Left cardiac atrium (tissue), 4 donors: ENCODE results near the gene FGF1. TPM values are rescaled to one million over a fixed set of nuclear protein-coding genes. Genes with fewer than 3 reads are reported as not detected.

Experiments
- ATAC-seq, 2 donors: fragments of 200-7000 bp; cut with Tn5 transposase; one replicate each; pipeline ENCODE4 v1.9.1; 2020; ENCODE audit warnings: mild to moderate bottlenecking in 2 of 2, moderate library complexity in 2 of 2
- DNase-seq: peaks from one replicate; pipeline ENCODE4 v3.0.0-alpha.2; 2020
- intact Hi-C, 2 donors: fragments of 100-400 bp; cut with DNase I; formaldehyde crosslinking; loops; one replicate each; pipeline versions ENCODE4 v1.14.1 to v1.15.1; 2022 to 2023
- long read RNA-seq: library from polyadenylated mRNA; unstranded; transcript quantifications from one replicate; pipeline ENCODE4 v2.0.0, GENCODE V29; 2021
- total RNA-seq, 2 donors: library from RNA; stranded (reverse); fragmentation: NEBNext Ultra II Directional; extraction: Animal tissue kit (Norgen Biotek cat#: 25700); gene quantifications; one replicate each; pipeline ENCODE4 v1.2.1, GENCODE V29; 2021
- donor health status: DM: no; HTN: yes; CAD: no.
- donor health status: DM: no; HTN: yes; CAD: no; lungs with severe emphysema.
- donor health status: DM: yes; HTN: yes; CAD: no.
- donor health status: Dilated cardiomyopathy.

The FGF1 gene
- 10 to 100 TPM; 33.9 to 39.9 TPM for total RNA-seq
- long read RNA-seq, full-length matches to known transcripts, result 41 of 48 reads
- long read RNA-seq, partial matches to known transcripts, result 0 of 48 reads
- long read RNA-seq, other reads (novel, unspliced or antisense), result 7 of 48 reads

GRCh38 chr5:142685418-142686209 lies at the start of gene FGF1:
Gene FGF1 (minus strand): TSS chr5:142686090. CDS start chr5:142614127, 71,963 bp downstream.
- intact Hi-C loops, result no loop called here
- DNase-seq (peak; percentile 37), ATAC-seq (peak; percentile 82 to 84)

- intact Hi-C loops, result no loop called here
- ATAC-seq, result no peak
- DNase-seq, result no peak
Observed at GRCh38 chr5:142727735-142728047, 41.8 kb upstream of the FGF1 start.

GRCh38 chr5:142726188-142726731 lies 40.4 kb upstream of the FGF1 start:
- ATAC-seq (peak in 1 of 2 donors; percentile 72), DNase-seq (no peak)
- intact Hi-C loops, result no loop called here

- no peak for ATAC-seq
Observed at GRCh38 chr5:142725231-142726187, 39.6 kb upstream of the FGF1 start.

GRCh38 chr5:142724821-142725220 lies 38.9 kb upstream of the FGF1 start:
- DNase-seq (no peak), ATAC-seq (no peak)
- intact Hi-C loops, result loop anchor here in 1 of 2 donors (5.0 kb wide), 1 partner anchor 32 kb away; no protein-coding TSS in a partner anchor

More at GRCh38 chr5:142725231-142726187, 39.6 kb upstream of the FGF1 start:
- intact Hi-C loops, result no loop called here
- no peak for DNase-seq

- DNase-seq (no peak), ATAC-seq (no peak)
- intact Hi-C loops, result loop anchor here in 1 of 2 donors (5.0 kb wide), 1 partner anchor 34 kb away; no protein-coding TSS in a partner anchor
Observed at GRCh38 chr5:142722896-142723295, 37.0 kb upstream of the FGF1 start.

GRCh38 chr5:142722146-142722545 lies 36.3 kb upstream of the FGF1 start:
- DNase-seq, result no peak
- intact Hi-C loops, result loop anchor here in 1 of 2 donors (5.0 kb wide), 1 partner anchor 35 kb away; no protein-coding TSS in a partner anchor
- ATAC-seq, result no peak

GRCh38 chr5:142720641-142721271 lies 34.9 kb upstream of the FGF1 start:
- intact Hi-C loops, result loop anchor here in 1 of 2 donors (5.0 kb wide), 1 partner anchor 37 kb away; no protein-coding TSS in a partner anchor
- DNase-seq, result peak; percentile 41
- ATAC-seq, result peak; percentile 39 to 60

GRCh38 chr5:142719836-142720370 lies 34.0 kb upstream of the FGF1 start:
- ATAC-seq (no peak), DNase-seq (no peak)
- intact Hi-C loops, result loop anchor here (2.0 to 5.0 kb wide), 2 partner anchors 37 to 161 kb away; no protein-coding TSS in a partner anchor

GRCh38 chr5:142717582-142718215 lies 31.8 kb upstream of the FGF1 start:
- intact Hi-C loops, result loop anchor here (2.0 kb wide), 2 partner anchors 163 to 171 kb away; no protein-coding TSS in a partner anchor
- ATAC-seq (peak; percentile 72 to 73), DNase-seq (no peak)

GRCh38 chr5:142716963-142717362 lies 31.1 kb upstream of the FGF1 start:
- ATAC-seq, result peak; percentile 56 to 69
- intact Hi-C loops, result loop anchor here in 1 of 2 donors (2.0 kb wide), 2 partner anchors 164 to 172 kb away; no protein-coding TSS in a partner anchor
- peak; percentile 62 for DNase-seq

- DNase-seq (no peak), ATAC-seq (no peak)
- intact Hi-C loops, result no loop called here
Observed at GRCh38 chr5:142715291-142715690, 29.4 kb upstream of the FGF1 start.

- ATAC-seq (peak; percentile 91), DNase-seq (peak; percentile 86)
- intact Hi-C loops, result no loop called here
Observed at GRCh38 chr5:142713121-142713706, 27.3 kb upstream of the FGF1 start.

GRCh38 chr5:142703153-142703552 lies 17.3 kb upstream of the FGF1 start:
- DNase-seq, result no peak
- ATAC-seq, result no peak
- intact Hi-C loops, result no loop called here

- ATAC-seq (no peak), DNase-seq (no peak)
- intact Hi-C loops, result no loop called here
Observed at GRCh38 chr5:142701673-142702311, 15.9 kb upstream of the FGF1 start.

- ATAC-seq (no peak), DNase-seq (no peak)
- intact Hi-C loops, result no loop called here
Observed at GRCh38 chr5:142700566-142700965, 14.7 kb upstream of the FGF1 start.

- intact Hi-C loops, result loop anchor here (1.0 to 5.0 kb wide), 4 partner anchors 44 to 547 kb away; no protein-coding TSS in a partner anchor
- peak; percentile 89 for DNase-seq
- peak; percentile 90 to 92 for ATAC-seq
Observed at GRCh38 chr5:142699184-142699720, 13.4 kb upstream of the FGF1 start.
